ENCODE measurements around the gene NKAPL.

- TF ChIP-seq, protein P1, sequence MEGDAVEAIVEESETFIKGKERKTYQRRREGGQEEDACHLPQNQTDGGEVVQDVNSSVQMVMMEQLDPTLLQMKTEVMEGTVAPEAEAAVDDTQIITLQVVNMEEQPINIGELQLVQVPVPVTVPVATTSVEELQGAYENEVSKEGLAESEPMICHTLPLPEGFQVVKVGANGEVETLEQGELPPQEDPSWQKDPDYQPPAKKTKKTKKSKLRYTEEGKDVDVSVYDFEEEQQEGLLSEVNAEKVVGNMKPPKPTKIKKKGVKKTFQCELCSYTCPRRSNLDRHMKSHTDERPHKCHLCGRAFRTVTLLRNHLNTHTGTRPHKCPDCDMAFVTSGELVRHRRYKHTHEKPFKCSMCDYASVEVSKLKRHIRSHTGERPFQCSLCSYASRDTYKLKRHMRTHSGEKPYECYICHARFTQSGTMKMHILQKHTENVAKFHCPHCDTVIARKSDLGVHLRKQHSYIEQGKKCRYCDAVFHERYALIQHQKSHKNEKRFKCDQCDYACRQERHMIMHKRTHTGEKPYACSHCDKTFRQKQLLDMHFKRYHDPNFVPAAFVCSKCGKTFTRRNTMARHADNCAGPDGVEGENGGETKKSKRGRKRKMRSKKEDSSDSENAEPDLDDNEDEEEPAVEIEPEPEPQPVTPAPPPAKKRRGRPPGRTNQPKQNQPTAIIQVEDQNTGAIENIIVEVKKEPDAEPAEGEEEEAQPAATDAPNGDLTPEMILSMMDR (IDR thresholded peaks at IDR 0.05) = no peak
- no peak for TF ChIP-seq POLR2A (IDR thresholded peaks at IDR 0.05)
Observed at GRCh38 chr6:28235912-28236452, 23.1 kb upstream of the NKAPL start.
